HG02642 (cell line): ENCODE measurements around the gene PTPN20.
"Not testable (repeated sequence)": the region's sequence is repeated elsewhere in the genome, so short reads cannot be mapped to it uniquely, and the experiment has no call there.

ENCODE experiments used
- ATAC-seq: cut with Tn5 transposase; IDR thresholded peaks from one replicate; pipeline ENCODE4 v1.9.1; 2021; ENCODE audit warnings: mild to moderate bottlenecking; ENCODE audit not compliant: unreplicated experiment, poor library complexity

PTPN20 gene

GRCh38 chr10:46911144-46911876 is at the start of gene PTPN20:
PTPN20 (plus strand) TSS chr10:46911428; CDS start chr10:46932500, 21,072 bp downstream.
- peak; percentile 80 for ATAC-seq

GRCh38 chr10:46869716-46870115 is 41.5 kb upstream of the PTPN20 start:
- ATAC-seq = not testable (repeated sequence)

GRCh38 chr10:46871583-46871982 is 39.6 kb upstream of the PTPN20 start:
- ATAC-seq = not testable (repeated sequence)

- ATAC-seq = not testable (repeated sequence)
Measured at GRCh38 chr10:46875304-46875703, 35.9 kb upstream of the PTPN20 start.

GRCh38 chr10:46876773-46877172 is 34.5 kb upstream of the PTPN20 start:
- not testable (repeated sequence) for ATAC-seq

GRCh38 chr10:46878761-46879160 is 32.5 kb upstream of the PTPN20 start:
- ATAC-seq = not testable (repeated sequence)

GRCh38 chr10:46890813-46891611 is 20.2 kb upstream of the PTPN20 start:
- ATAC-seq = not testable (repeated sequence)

- ATAC-seq = not testable (repeated sequence)
Measured at GRCh38 chr10:46896762-46897692, 14.2 kb upstream of the PTPN20 start.

- ATAC-seq = not testable (repeated sequence)
Measured at GRCh38 chr10:46901247-46901646, 10.0 kb upstream of the PTPN20 start.

- ATAC-seq = not testable (repeated sequence)
Measured at GRCh38 chr10:46903874-46904273, 7.4 kb upstream of the PTPN20 start.

- ATAC-seq = not testable (repeated sequence)
Measured at GRCh38 chr10:46906359-46906758, 4.9 kb upstream of the PTPN20 start.

- not testable (repeated sequence) for ATAC-seq
Measured at GRCh38 chr10:46907185-46908117, 3.8 kb upstream of the PTPN20 start.

- ATAC-seq = not testable (repeated sequence)
Measured at GRCh38 chr10:46922498-46922897, 11.3 kb downstream of the PTPN20 start.

GRCh38 chr10:46925156-46925555 is 13.9 kb downstream of the PTPN20 start:
- not testable (repeated sequence) for ATAC-seq

GRCh38 chr10:46925853-46926252 is 14.6 kb downstream of the PTPN20 start:
- not testable (repeated sequence) for ATAC-seq

- ATAC-seq = not testable (repeated sequence)
Measured at GRCh38 chr10:46928810-46929209, 17.6 kb downstream of the PTPN20 start.

- ATAC-seq = not testable (repeated sequence)
Measured at GRCh38 chr10:46932383-46932782, 21.2 kb downstream of the PTPN20 start.

GRCh38 chr10:46941091-46941490 is 29.9 kb downstream of the PTPN20 start:
- not testable (repeated sequence) for ATAC-seq
